Uterus (tissue), 2 donors: ENCODE data around the gene PRKAR1B.

Experiments used
- CTCF ChIP-seq, 4 experiments: fragments of 200-600 bp in 2 of 4; fragments of 450-650 bp in 2 of 4; sonication (generic) in 2 of 4; IDR thresholded peaks; one replicate each; pipeline ENCODE4 v1.5.1; 2016 to 2019; ENCODE audit warnings: antibody characterized with exemption in 4 of 4, mild to moderate bottlenecking in 2 of 4, moderate library complexity in 1 of 4
- POLR2A ChIP-seq, 2 donors: fragments of 450-650 bp; IDR thresholded peaks; one replicate each; pipeline ENCODE4 v1.6.1; 2016; ENCODE audit warnings: antibody characterized with exemption in 2 of 2, mild to moderate bottlenecking in 1 of 2, moderate library complexity in 1 of 2

DNA sequence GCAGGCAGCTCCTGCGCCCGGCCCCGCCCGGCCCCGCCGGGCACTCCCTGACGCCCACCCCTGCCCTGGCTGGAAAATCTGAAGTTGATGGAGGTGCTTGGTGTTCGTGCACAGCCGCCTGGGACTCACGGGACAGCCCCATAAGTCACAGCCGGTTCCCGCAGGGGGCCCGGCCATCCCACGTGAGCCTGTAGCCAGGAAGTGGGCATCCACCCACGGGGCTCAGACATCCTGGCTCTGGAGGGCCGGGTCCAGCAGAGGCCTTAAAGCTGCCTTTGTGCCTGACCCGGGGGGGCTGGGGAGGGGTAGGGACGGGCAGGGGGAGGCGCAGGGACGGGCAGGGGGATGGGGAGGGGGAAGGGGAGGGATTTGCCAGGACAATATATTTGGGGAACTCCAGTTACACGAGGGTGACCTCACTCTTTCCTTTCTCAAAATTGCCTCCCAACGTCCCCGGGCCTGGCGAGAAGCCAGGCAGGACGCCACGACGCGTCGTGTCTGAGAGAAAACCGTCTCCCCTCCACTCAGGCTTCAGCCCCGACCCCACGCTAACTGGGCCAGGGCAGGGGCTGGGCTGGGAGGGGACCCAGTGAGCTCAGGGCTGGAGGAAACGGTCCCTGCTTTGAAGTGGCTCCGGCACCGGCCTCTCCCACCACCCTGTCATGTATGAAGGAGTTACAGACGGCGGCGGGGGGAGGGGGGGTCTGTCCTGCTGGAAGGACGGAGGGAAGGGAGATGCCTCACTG, 125.3 kb downstream of the PRKAR1B start:
- TF ChIP-seq CTCF (IDR thresholded peaks at IDR 0.05), result no peak
- no peak for TF ChIP-seq POLR2A (IDR thresholded peaks at IDR 0.05)
